Endothelial cell of umbilical vein (primary cell): Measurements from ENCODE around the gene CAPNS2.

Experiments
- CTCF ChIP-seq, 2 donors: IDR thresholded peaks; 1 replicate in 1 of 2; 2 replicates in 1 of 2; pipeline ENCODE4 v1.5.1; 2011; ENCODE audit warnings: low read length in 2 of 2, mild to moderate bottlenecking in 2 of 2, moderate library complexity in 2 of 2, control low read depth in 1 of 2, inconsistent platforms in 1 of 2, low read depth in 1 of 2; ENCODE audit not compliant: insufficient read depth in 1 of 2; ENCODE audit errors: extremely low read depth in 1 of 2
- POLR2A ChIP-seq: IDR thresholded peaks from 2 replicates; pipeline ENCODE4 v1.6.1; 2012; ENCODE audit warnings: low read depth, mild to moderate bottlenecking, control low read depth, low read length

DNA sequence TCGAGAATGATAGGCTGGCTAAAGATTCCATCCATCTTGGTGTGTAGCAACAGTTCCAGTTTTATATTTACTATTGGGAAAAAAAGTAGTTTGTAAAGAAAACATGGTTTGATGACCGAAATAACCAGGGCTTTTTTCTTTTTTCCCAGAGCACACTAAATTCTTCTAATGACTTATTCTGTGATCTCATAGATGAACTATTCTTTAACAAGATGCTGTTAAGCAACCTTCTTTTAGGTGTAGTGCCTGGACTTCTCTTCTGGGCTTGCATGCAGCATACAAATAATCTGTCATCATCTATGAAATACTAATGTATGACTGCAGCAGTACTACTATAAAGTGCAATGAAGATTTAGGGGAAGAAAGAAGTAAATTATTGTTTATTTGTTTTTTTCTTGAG lies 11.0 kb upstream of the CAPNS2 start:
- TF ChIP-seq POLR2A (no peak), CTCF (IDR thresholded peaks at IDR 0.05; ENCODE audit: extremely low read depth in 1 of 2, insufficient read depth in 1 of 2, low read depth in 1 of 2, low read length in 2 of 2) (no peak)
